ENCODE results near the gene NECTIN1.

Gene NECTIN1

GRCh38 chr11:119739975-119740374 is 11.0 kb upstream of the NECTIN1 start:
- Histone ChIP-seq H3K27me3 (ENCODE audit: control insufficient read depth, insufficient read depth, low read length) (peaks cover 42% of the 10 kb centered on the region), H3K36me3 (ENCODE audit: control insufficient read depth, insufficient read depth, low read length) (no peaks in the 10 kb centered on the region), H3K4me3 (ENCODE audit: low read depth, low read length) (no peak overlapping the region), H3K9me3 (ENCODE audit: control insufficient read depth, insufficient read depth, low read length) (no peaks in the 10 kb centered on the region), H3K9ac (ENCODE audit: low read depth, low read length) (no peak overlapping the region), H3K4me1 (ENCODE audit: control insufficient read depth, insufficient read depth, low read length) (no peaks in the 10 kb centered on the region)

GRCh38 chr11:119739021-119739703 is 10.2 kb upstream of the NECTIN1 start:
- no peaks in the 10 kb centered on the region for H3K36me3 ChIP-seq (ENCODE audit: control insufficient read depth, insufficient read depth, low read length)
- no peak overlapping the region for H3K4me3 ChIP-seq (ENCODE audit: low read depth, low read length)
- H3K27me3 ChIP-seq (ENCODE audit: control insufficient read depth, insufficient read depth, low read length): peaks cover 38% of the 10 kb centered on the region
- H3K9me3 ChIP-seq (ENCODE audit: control insufficient read depth, insufficient read depth, low read length): no peaks in the 10 kb centered on the region
- H3K9ac ChIP-seq (ENCODE audit: low read depth, low read length): no peak overlapping the region
- H3K4me1 ChIP-seq (ENCODE audit: control insufficient read depth, insufficient read depth, low read length): no peaks in the 10 kb centered on the region

GRCh38 chr11:119738059-119738439 is 9.0 kb upstream of the NECTIN1 start:
- Histone ChIP-seq H3K27me3 (ENCODE audit: control insufficient read depth, insufficient read depth, low read length) (peaks cover 28% of the 10 kb centered on the region), H3K4me1 (ENCODE audit: control insufficient read depth, insufficient read depth, low read length) (no peaks in the 10 kb centered on the region), H3K4me3 (ENCODE audit: low read depth, low read length) (no peak overlapping the region), H3K9me3 (ENCODE audit: control insufficient read depth, insufficient read depth, low read length) (no peaks in the 10 kb centered on the region), H3K9ac (ENCODE audit: low read depth, low read length) (no peak overlapping the region), H3K36me3 (ENCODE audit: control insufficient read depth, insufficient read depth, low read length) (no peaks in the 10 kb centered on the region)

- H3K27me3 ChIP-seq (ENCODE audit: control insufficient read depth, insufficient read depth, low read length): peaks cover 24% of the 10 kb centered on the region
- no peaks in the 10 kb centered on the region for H3K36me3 ChIP-seq (ENCODE audit: control insufficient read depth, insufficient read depth, low read length)
- no peaks in the 10 kb centered on the region for H3K4me1 ChIP-seq (ENCODE audit: control insufficient read depth, insufficient read depth, low read length)
- H3K4me3 ChIP-seq (ENCODE audit: low read depth, low read length): no peak overlapping the region
- no peaks in the 10 kb centered on the region for H3K9me3 ChIP-seq (ENCODE audit: control insufficient read depth, insufficient read depth, low read length)
- H3K9ac ChIP-seq (ENCODE audit: low read depth, low read length): no peak overlapping the region
These were observed 8.5 kb upstream of the NECTIN1 start for GRCh38 chr11:119737366-119738058.

GRCh38 chr11:119734788-119735187 is 5.8 kb upstream of the NECTIN1 start:
- no peaks in the 10 kb centered on the region for H3K36me3 ChIP-seq (ENCODE audit: control insufficient read depth, insufficient read depth, low read length)
- no peak overlapping the region for H3K4me3 ChIP-seq (ENCODE audit: low read depth, low read length)
- no peak overlapping the region for H3K9ac ChIP-seq (ENCODE audit: low read depth, low read length)
- peaks cover 3% of the 10 kb centered on the region for H3K4me1 ChIP-seq (ENCODE audit: control insufficient read depth, insufficient read depth, low read length)
- no peaks in the 10 kb centered on the region for H3K9me3 ChIP-seq (ENCODE audit: control insufficient read depth, insufficient read depth, low read length)
- H3K27me3 ChIP-seq (ENCODE audit: control insufficient read depth, insufficient read depth, low read length): peaks cover 26% of the 10 kb centered on the region

GRCh38 chr11:119730789-119731386 is 1.9 kb upstream of the NECTIN1 start:
- no peaks in the 10 kb centered on the region for H3K9me3 ChIP-seq (ENCODE audit: control insufficient read depth, insufficient read depth, low read length)
- no peak overlapping the region for H3K9ac ChIP-seq (ENCODE audit: low read depth, low read length)
- peaks cover 20% of the 10 kb centered on the region for H3K27me3 ChIP-seq (ENCODE audit: control insufficient read depth, insufficient read depth, low read length)
- no peaks in the 10 kb centered on the region for H3K36me3 ChIP-seq (ENCODE audit: control insufficient read depth, insufficient read depth, low read length)
- H3K4me1 ChIP-seq (ENCODE audit: control insufficient read depth, insufficient read depth, low read length): peaks cover 6% of the 10 kb centered on the region
- H3K4me3 ChIP-seq (ENCODE audit: low read depth, low read length): peak overlapping the region; percentile 92

- Histone ChIP-seq H3K9me3 (ENCODE audit: control insufficient read depth, insufficient read depth, low read length) (no peaks in the 10 kb centered on the region), H3K36me3 (ENCODE audit: control insufficient read depth, insufficient read depth, low read length) (no peaks in the 10 kb centered on the region), H3K9ac (ENCODE audit: low read depth, low read length) (peak overlapping the region; percentile 60), H3K4me3 (ENCODE audit: low read depth, low read length) (peak overlapping the region; percentile 92), H3K4me1 (ENCODE audit: control insufficient read depth, insufficient read depth, low read length) (peaks cover 14% of the 10 kb centered on the region), H3K27me3 (ENCODE audit: control insufficient read depth, insufficient read depth, low read length) (peaks cover 16% of the 10 kb centered on the region)
These were observed 1.1 kb upstream of the NECTIN1 start for GRCh38 chr11:119729951-119730613.

GRCh38 chr11:119729581-119729927 is 554 bp upstream of the NECTIN1 start:
- H3K4me1 ChIP-seq (ENCODE audit: control insufficient read depth, insufficient read depth, low read length): peaks cover 14% of the 10 kb centered on the region
- H3K27me3 ChIP-seq (ENCODE audit: control insufficient read depth, insufficient read depth, low read length): peaks cover 16% of the 10 kb centered on the region
- H3K9ac ChIP-seq (ENCODE audit: low read depth, low read length): peak overlapping the region; percentile 60

GRCh38 chr11:119728211-119728626 is 781 bp downstream of the NECTIN1 start:
- Histone ChIP-seq H3K9ac (ENCODE audit: low read depth, low read length) (peak overlapping the region; percentile 47), H3K4me3 (ENCODE audit: low read depth, low read length) (peak overlapping the region; percentile 92)

More at GRCh38 chr11:119729581-119729927, 554 bp upstream of the NECTIN1 start:
- Histone ChIP-seq H3K4me3 (ENCODE audit: low read depth, low read length) (peak overlapping the region; percentile 92), H3K9me3 (ENCODE audit: control insufficient read depth, insufficient read depth, low read length) (no peaks in the 10 kb centered on the region), H3K36me3 (ENCODE audit: control insufficient read depth, insufficient read depth, low read length) (no peaks in the 10 kb centered on the region)

GRCh38 chr11:119727523-119728151 is 1.4 kb downstream of the NECTIN1 start:
- H3K4me1 ChIP-seq (ENCODE audit: control insufficient read depth, insufficient read depth, low read length): peaks cover 19% of the 10 kb centered on the region
- no peaks in the 10 kb centered on the region for H3K36me3 ChIP-seq (ENCODE audit: control insufficient read depth, insufficient read depth, low read length)
- H3K9me3 ChIP-seq (ENCODE audit: control insufficient read depth, insufficient read depth, low read length): no peaks in the 10 kb centered on the region
- H3K27me3 ChIP-seq (ENCODE audit: control insufficient read depth, insufficient read depth, low read length): peaks cover 16% of the 10 kb centered on the region
- H3K4me3 ChIP-seq (ENCODE audit: low read depth, low read length): peak overlapping the region; percentile 92
- peak overlapping the region; percentile 47 for H3K9ac ChIP-seq (ENCODE audit: low read depth, low read length)

More at GRCh38 chr11:119728211-119728626, 781 bp downstream of the NECTIN1 start:
- H3K4me1 ChIP-seq (ENCODE audit: control insufficient read depth, insufficient read depth, low read length): peaks cover 19% of the 10 kb centered on the region
- H3K9me3 ChIP-seq (ENCODE audit: control insufficient read depth, insufficient read depth, low read length): no peaks in the 10 kb centered on the region
- H3K36me3 ChIP-seq (ENCODE audit: control insufficient read depth, insufficient read depth, low read length): no peaks in the 10 kb centered on the region
- H3K27me3 ChIP-seq (ENCODE audit: control insufficient read depth, insufficient read depth, low read length): peaks cover 16% of the 10 kb centered on the region

All from iPS-15b (cell line).